HG02852 (cell line): ENCODE measurements around the gene ADH1B.
"Not testable (repeated sequence)": the region's sequence is repeated elsewhere in the genome, so short reads cannot be mapped to it uniquely, and the experiment has no call there.

Source experiments
- ATAC-seq: cut with Tn5 transposase; IDR thresholded peaks from one replicate; pipeline ENCODE4 v1.9.1; 2021; ENCODE audit warnings: mild to moderate bottlenecking, moderate library complexity; ENCODE audit not compliant: unreplicated experiment

ADH1B gene

DNA sequence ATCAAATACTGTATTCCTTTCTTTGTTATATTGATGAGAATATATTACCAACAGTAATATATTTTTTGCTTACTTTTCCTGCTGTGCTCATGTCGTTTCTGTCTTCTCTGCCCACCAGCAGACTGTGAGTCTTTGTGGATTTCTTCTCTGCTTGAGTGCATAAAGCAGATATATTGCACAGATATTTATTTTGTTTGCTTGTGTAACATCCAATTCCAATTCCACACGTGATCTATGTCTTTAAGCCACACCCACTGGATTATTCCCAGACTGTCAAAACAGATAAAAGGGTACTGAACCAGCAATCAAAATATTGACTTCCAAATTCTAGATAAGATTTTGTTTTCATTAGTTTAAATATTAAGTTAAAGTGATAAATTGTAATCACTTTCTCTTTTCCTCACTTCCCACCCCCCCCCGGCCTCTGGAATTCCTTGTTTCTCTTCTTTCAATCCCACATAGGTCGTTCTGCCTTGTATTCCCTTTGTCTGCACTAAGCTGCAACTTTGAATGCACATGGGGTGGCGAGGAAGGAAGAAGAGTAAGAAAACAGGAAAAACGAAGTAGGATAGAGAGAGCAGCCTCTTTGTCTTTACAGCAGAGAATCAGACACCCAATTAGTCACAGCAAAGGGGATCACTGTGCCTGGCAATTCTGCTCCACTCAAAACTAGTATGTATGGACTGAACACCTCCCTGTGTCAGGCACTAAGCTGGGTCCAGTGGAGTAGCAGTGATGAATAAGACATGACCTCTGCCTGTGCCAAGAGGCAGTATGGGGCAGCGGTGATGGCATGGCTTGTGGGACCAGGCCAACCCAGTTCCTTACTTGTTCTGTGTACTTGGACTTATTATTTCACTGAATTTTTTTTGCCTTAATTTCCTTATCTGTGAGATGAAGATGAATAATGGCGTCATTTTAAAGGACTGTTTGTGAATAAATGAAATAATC lies at the start of gene ADH1B:
Gene ADH1B (minus strand): TSS at position 161 of the 951 bp plus-strand sequence. CDS start 70 bp downstream, at position 91.
- ATAC-seq, result no peak

DNA sequence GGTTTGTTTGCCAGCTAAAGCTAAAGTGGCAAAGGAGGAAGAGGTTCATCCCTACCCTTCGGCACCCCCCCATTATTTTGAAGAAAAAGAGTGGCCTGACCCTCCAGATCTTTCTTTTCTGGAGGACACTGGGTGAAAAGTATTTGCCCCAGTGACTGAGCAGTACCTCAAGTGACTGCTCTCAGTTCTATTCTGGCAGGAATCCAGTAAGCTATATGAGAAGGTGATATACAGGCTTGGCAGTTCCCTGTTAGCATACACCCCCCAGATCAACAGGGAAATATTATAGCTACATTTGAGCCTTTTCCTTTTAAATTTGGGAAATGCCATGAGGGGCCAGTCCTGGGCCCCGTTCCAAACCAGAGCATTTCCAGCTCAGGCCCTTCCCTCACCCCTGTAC lies 46.6 kb upstream of the ADH1B start:
- not testable (repeated sequence) for ATAC-seq

GRCh38 chr4:99366491-99366890 lies 45.3 kb upstream of the ADH1B start:
- no peak for ATAC-seq

DNA sequence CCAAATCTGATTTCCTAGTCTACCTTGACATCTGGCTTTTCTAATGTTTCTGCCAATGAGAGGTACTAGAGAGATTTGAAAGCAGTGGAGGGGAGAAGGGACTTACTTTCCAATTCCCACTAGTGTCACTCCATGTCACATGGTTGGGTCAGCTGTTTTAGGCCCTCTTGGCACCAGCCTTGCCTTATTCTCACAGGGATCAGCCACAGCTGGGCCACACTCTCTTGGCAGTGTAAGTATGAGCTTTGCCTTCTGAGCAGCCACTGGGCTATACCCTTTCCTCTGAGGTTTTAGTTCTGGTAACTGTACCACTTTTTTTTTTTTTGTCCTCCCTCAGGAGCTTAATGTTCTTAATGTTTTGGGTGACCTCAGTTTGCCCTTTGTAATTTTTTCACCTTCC lies 41.6 kb upstream of the ADH1B start:
- ATAC-seq, result no peak

- no peak for ATAC-seq
These were observed 40.7 kb upstream of the ADH1B start for GRCh38 chr4:99361899-99362275.

GRCh38 chr4:99361268-99361898 lies 40.2 kb upstream of the ADH1B start:
- no peak for ATAC-seq

GRCh38 chr4:99359480-99360204 lies 38.4 kb upstream of the ADH1B start:
- ATAC-seq, result no peak

DNA sequence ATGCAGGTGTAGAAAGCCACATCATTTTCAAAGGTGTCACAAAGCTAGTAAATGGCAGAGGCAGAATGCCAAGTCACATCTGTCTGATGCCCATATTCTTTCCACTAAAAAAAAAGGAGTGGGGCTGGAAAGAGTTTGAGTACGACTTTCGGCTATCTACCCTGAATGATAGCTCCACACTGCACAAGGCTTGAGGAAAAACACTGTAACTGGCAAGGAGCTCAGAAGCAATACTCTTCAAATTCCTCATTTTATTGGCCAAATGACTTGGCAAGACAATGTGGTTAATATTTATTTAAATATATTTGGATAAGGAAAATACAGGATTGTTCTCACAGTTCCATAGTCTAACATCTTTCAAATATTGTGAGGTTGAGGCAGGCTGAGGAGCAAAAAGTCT lies 36.7 kb upstream of the ADH1B start:
- no peak for ATAC-seq

DNA sequence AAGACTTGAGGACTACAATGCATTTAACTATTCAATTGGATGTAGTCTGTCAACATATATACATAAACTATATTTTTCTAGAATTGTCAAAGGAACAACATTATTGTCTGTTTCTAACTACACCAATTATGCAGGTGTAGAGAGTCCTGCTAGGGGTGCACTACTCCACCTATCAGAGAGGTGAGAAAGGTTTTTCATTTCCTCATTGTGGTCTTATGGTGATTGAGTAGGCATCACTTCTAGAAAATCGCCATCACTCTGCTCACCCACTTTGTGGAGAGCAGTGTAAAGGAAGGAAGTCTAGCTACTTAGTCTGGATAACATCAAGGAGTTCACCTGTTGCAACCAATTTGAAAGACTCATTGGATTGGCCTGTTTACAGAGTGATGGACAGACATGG lies 35.8 kb upstream of the ADH1B start:
- peak; percentile 55 for ATAC-seq

- ATAC-seq, result not testable (repeated sequence)
These were observed 34.9 kb upstream of the ADH1B start for GRCh38 chr4:99356149-99356548.

GRCh38 chr4:99352602-99353537 lies 31.7 kb upstream of the ADH1B start, which contains the start of gene ADH1C:
ADH1C (minus strand) TSS chr4:99352746; CDS start chr4:99352675, 71 bp downstream.
- ATAC-seq, result no peak

- ATAC-seq, result no peak
These were observed 30.3 kb upstream of the ADH1B start for GRCh38 chr4:99351487-99351886.

- no peak for ATAC-seq
These were observed 28.1 kb upstream of the ADH1B start for GRCh38 chr4:99349338-99349737.

DNA sequence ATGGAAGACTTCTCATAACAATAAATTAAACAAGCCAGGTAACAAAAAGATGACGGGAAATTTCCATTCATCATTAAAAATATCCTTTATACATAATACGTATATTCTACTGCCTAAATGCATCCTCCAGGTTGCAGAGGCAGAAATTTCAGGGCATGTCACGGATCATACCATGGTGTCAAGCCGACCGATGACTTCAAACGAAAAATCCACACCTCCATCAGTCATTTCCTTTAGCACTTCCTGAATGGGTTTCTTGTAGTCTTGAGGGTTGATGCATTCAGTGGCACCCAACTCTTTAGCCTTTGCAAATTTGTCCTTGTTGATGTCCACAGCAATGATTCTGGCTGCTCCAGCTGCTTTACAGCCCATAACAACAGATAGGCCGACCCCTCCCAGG lies 21.4 kb upstream of the ADH1B start:
- ATAC-seq, result not testable (repeated sequence)

- ATAC-seq, result no peak
These were observed 20.2 kb upstream of the ADH1B start for GRCh38 chr4:99341426-99341825.

- ATAC-seq, result no peak
These were observed 18.0 kb upstream of the ADH1B start for GRCh38 chr4:99339172-99339571.

DNA sequence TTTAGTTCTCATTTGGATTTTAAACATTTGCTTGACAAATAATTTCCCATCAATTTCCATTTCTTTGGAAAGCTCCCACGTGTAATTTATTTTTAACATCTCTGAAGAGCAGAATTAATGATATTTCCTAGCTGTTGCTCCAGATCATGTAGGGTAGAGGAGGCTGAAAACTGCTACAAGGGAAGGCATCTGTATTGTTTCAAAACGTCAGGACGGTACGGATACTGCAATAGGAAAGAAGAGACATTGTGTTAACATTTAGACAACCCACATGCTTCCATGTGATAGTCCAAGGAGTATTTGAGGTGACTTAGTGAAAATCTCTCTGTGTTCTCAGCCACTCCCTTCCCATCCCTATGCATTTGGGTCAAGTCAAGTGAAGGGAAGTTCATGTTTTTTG lies 15.4 kb upstream of the ADH1B start:
- ATAC-seq, result no peak

GRCh38 chr4:99334880-99335279 lies 13.7 kb upstream of the ADH1B start:
- no peak for ATAC-seq

DNA sequence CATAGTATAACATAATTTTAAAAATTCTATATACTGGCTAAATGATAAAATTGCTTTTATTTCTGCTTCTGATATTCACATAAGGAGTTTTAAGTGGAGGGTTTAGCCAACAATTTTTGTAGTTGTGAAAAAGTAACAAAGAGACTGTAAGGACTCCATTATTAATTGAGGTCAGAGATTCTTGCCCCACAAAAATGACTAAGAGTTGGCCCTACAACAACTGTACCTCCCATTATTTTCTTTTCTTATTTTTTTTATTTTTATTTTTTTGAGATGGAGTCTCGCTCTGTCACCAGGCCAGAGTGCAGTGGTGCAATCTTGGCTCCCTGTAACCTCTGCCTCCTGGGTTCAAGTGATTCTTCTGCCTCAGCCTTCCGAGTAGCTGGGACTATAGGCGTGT lies 9.4 kb upstream of the ADH1B start:
- no peak for ATAC-seq

- no peak for ATAC-seq
These were observed 8.7 kb upstream of the ADH1B start for GRCh38 chr4:99329876-99330275.
